ENCODE data around the gene BRPF1. TPM values are rescaled to one million over a fixed set of nuclear protein-coding genes. Genes with fewer than 3 reads are reported as not detected.

BRPF1 gene
- polyA plus RNA-seq, 1 donor from 2014 or later, result 14.9 TPM

- no peak overlapping the region for H2AFZ ChIP-seq (ENCODE audit: low read depth, low read length)
- no peaks in the 10 kb centered on the region for H3K27me3 ChIP-seq (ENCODE audit: insufficient read depth, low read depth, low read length)
- TF ChIP-seq POLR2AphosphoS5 (IDR thresholded peaks at IDR 0.05) (no peak), EP300 (conservative IDR thresholded peaks at IDR 0.05; ENCODE audit: poor library complexity, severe bottlenecking) (no peak), MXI1 (conservative IDR thresholded peaks at IDR 0.05; ENCODE audit: poor library complexity, severe bottlenecking) (no peak), REST (IDR thresholded peaks at IDR 0.05; ENCODE audit: borderline replicate concordance) (no peak), EZH2 (IDR thresholded peaks at IDR 0.05; ENCODE audit: borderline replicate concordance, insufficient read depth, low read length, poor library complexity, severe bottlenecking) (no peak), RAD21 (conservative IDR thresholded peaks at IDR 0.05) (no peak), TAF1 (IDR thresholded peaks at IDR 0.05; ENCODE audit: low read depth) (no peak)
- no peak overlapping the region for H3K9ac ChIP-seq (ENCODE audit: low read length)
- no peaks in the 10 kb centered on the region for H3K36me3 ChIP-seq (ENCODE audit: insufficient read depth, low read length)
- no peaks in the 10 kb centered on the region for H3K9me3 ChIP-seq (ENCODE audit: low read length)
- H3K4me2 ChIP-seq (ENCODE audit: low read length), result no peak overlapping the region
- H4K20me1 ChIP-seq (ENCODE audit: insufficient read depth), result no peaks in the 10 kb centered on the region
- H3K27ac ChIP-seq (ENCODE audit: low read length), result no peak overlapping the region
- H3K4me3 ChIP-seq (ENCODE audit: low read length), result no peak overlapping the region
- no peaks in the 10 kb centered on the region for H3F3A ChIP-seq (ENCODE audit: insufficient read depth, low read length, poor library complexity, severe bottlenecking)
- H3K9me2 ChIP-seq (ENCODE audit: insufficient read depth, low read length), result no peaks in the 10 kb centered on the region
- no peaks in the 10 kb centered on the region for H3K79me2 ChIP-seq (replicated peaks; ENCODE audit: insufficient read depth, low read length)
Measured at GRCh38 chr3:9688961-9689360, 42.6 kb upstream of the BRPF1 start.

GRCh38 chr3:9689757-9690156, 41.8 kb upstream of the BRPF1 start:
- Histone ChIP-seq H3K9me2 (ENCODE audit: insufficient read depth, low read length) (no peaks in the 10 kb centered on the region), H3F3A (ENCODE audit: insufficient read depth, low read length, poor library complexity, severe bottlenecking) (no peaks in the 10 kb centered on the region), H3K79me2 (replicated peaks; ENCODE audit: insufficient read depth, low read length) (no peaks in the 10 kb centered on the region), H3K4me3 (ENCODE audit: low read length) (no peak overlapping the region), H2AFZ (ENCODE audit: low read depth, low read length) (no peak overlapping the region), H3K27ac (ENCODE audit: low read length) (no peak overlapping the region), H3K4me2 (ENCODE audit: low read length) (no peak overlapping the region), H3K36me3 (ENCODE audit: insufficient read depth, low read length) (no peaks in the 10 kb centered on the region), H4K20me1 (ENCODE audit: insufficient read depth) (no peaks in the 10 kb centered on the region), H3K27me3 (ENCODE audit: insufficient read depth, low read depth, low read length) (no peaks in the 10 kb centered on the region), H3K9me3 (ENCODE audit: low read length) (no peaks in the 10 kb centered on the region), H3K9ac (ENCODE audit: low read length) (no peak overlapping the region)
- TF ChIP-seq EZH2 (IDR thresholded peaks at IDR 0.05; ENCODE audit: borderline replicate concordance, insufficient read depth, low read length, poor library complexity, severe bottlenecking) (no peak), RAD21 (conservative IDR thresholded peaks at IDR 0.05) (no peak), EP300 (conservative IDR thresholded peaks at IDR 0.05; ENCODE audit: poor library complexity, severe bottlenecking) (no peak), TAF1 (IDR thresholded peaks at IDR 0.05; ENCODE audit: low read depth) (no peak), REST (IDR thresholded peaks at IDR 0.05; ENCODE audit: borderline replicate concordance) (no peak), POLR2AphosphoS5 (IDR thresholded peaks at IDR 0.05) (no peak), SMC3 (conservative IDR thresholded peaks at IDR 0.05; ENCODE audit: poor library complexity) (no peak)
